ENCODE data around the gene TREH. TPM values are rescaled to one million over a fixed set of nuclear protein-coding genes. Genes with fewer than 3 reads are reported as not detected.
A peak's percentile ranks its signal among the peaks of the same experiment; 100 is the strongest.

The TREH gene
- total RNA-seq, 1 experiment from 2014 or later: not detected

GRCh38 chr11:118615282-118615975 lies 64.0 kb downstream of the TREH start:
- H3K27me3 Mint-ChIP-seq (ENCODE audit: low read depth): peaks cover 19% of the 10 kb centered on the region
- H3K23ac ChIP-seq (ENCODE audit: insufficient read length, low read depth, low read length): no peak overlapping the region
- peaks cover 2% of the 10 kb centered on the region; the same call in 1 of the 2 replicates for H3K27me3 ChIP-seq (ENCODE audit: insufficient read depth, low read length)
- no peak overlapping the region for H2BK5ac ChIP-seq (ENCODE audit: insufficient read length, low read length)
- H3K56ac ChIP-seq (ENCODE audit: insufficient read length, low read depth, low read length): no peak overlapping the region
- peak overlapping the region; percentile 51 for H2BK12ac ChIP-seq (ENCODE audit: insufficient read length, low read depth, low read length)
- no peaks in the 10 kb centered on the region for H3K79me1 ChIP-seq (ENCODE audit: insufficient read depth, low read depth, low read length, poor library complexity, severe bottlenecking)
- no peak for TF ChIP-seq CTCF (conservative IDR thresholded peaks at IDR 0.05)
- H3K27ac Mint-ChIP-seq: peak overlapping the region; percentile 81 to 96 (median 93)
- H3K9me3 Mint-ChIP-seq: no peaks in the 10 kb centered on the region; a peak in 2 of 5 replicates
- no peak overlapping the region for H3T11ph ChIP-seq (ENCODE audit: low read length)
- WGBS (ENCODE audit: extremely low coverage, insufficient read length, low lambda C conversion rate): 100% methylated on average over 1 of the region's 6 CpGs
- peak overlapping the region; percentile 70 for H4K91ac ChIP-seq (ENCODE audit: insufficient read length, low read depth, low read length)
- DNase-seq: peak; percentile 93
- peaks cover 4% of the 10 kb centered on the region for H3K23me2 ChIP-seq (ENCODE audit: insufficient read length, low read depth, low read length, poor library complexity, severe bottlenecking)
- H4K20me1 ChIP-seq (ENCODE audit: control insufficient read depth, insufficient read depth, insufficient read length): no peaks in the 10 kb centered on the region
- peak overlapping the region; percentile 88 for H3K18ac ChIP-seq (ENCODE audit: insufficient read length, low read depth, low read length)
- H2BK120ac ChIP-seq (ENCODE audit: low read depth, low read length, poor library complexity, severe bottlenecking): peak overlapping the region; percentile 25
- peak overlapping the region; percentile 14 for H2AK5ac ChIP-seq (ENCODE audit: insufficient read length, low read length)
- peaks cover 15% of the 10 kb centered on the region for H3K4me1 ChIP-seq (ENCODE audit: insufficient read depth, low read length)
- H3K79me2 ChIP-seq (ENCODE audit: insufficient read depth, low read length): no peaks in the 10 kb centered on the region
- H3K4ac ChIP-seq (ENCODE audit: low read depth, low read length): peak overlapping the region; percentile 46
- H3K9me3 ChIP-seq (ENCODE audit: control insufficient read depth, low read depth, low read length): no peaks in the 10 kb centered on the region
- H3K27ac ChIP-seq (ENCODE audit: insufficient read length, low read depth, low read length): peak overlapping the region; percentile 53
- no peak overlapping the region for H2AFZ ChIP-seq (ENCODE audit: low read length)
- peak overlapping the region; percentile 42 for H3K14ac ChIP-seq (ENCODE audit: insufficient read depth, low read length)
- H4K5ac ChIP-seq (ENCODE audit: insufficient read length, low read depth, low read length): peak overlapping the region; percentile 16
- H3K4me3 Mint-ChIP-seq: peak overlapping the region; percentile 7 to 68; a peak in 4 of 5 replicates
- H4K8ac ChIP-seq (replicated peaks; ENCODE audit: insufficient read length, low read depth, low read length): no peak overlapping the region
- peak overlapping the region; percentile 22 for H3K4me2 ChIP-seq (ENCODE audit: insufficient read depth, insufficient read length, low read length)
- peaks cover 75 to 78% of the 10 kb centered on the region in 2 experiments for H3K4me1 Mint-ChIP-seq
- no peak overlapping the region for H2BK20ac ChIP-seq (ENCODE audit: low read depth, low read length, poor library complexity, severe bottlenecking)
- no peak overlapping the region for H3K9ac ChIP-seq (ENCODE audit: extremely low read depth, insufficient read length, low read length)
- no peaks in the 10 kb centered on the region; a peak in 1 of 7 replicates for H3K36me3 Mint-ChIP-seq (ENCODE audit: insufficient read depth in 1 of 3, low read depth in 3 of 3)
- no peak overlapping the region for H2BK15ac ChIP-seq (ENCODE audit: low read depth, low read length)

Measured in H9 (cell line).